ENCODE results near the gene LDLRAD3.
"Not testable (repeated sequence)": the region's sequence is repeated elsewhere in the genome, so short reads cannot be mapped to it uniquely, and the experiment has no call there.

Gene LDLRAD3

DNA sequence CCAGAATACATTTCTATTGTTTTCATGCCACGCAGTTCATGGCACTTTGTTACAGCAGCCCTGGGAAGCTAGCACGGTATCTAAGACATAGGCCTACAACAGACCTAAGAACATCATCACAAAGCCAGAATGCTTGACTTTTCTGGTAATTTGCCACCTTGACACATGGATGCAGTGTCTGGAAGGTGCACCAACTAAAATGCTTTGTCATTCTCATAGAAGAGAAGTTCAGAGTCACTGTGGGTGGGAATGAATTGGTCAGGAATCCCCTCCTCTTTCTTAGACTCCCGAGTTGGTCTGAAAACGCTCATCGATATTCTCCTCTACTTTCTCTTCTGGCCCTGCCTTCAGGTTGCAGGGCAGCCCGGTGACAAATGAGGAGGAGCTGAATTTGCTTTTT lies 223.9 kb downstream of the LDLRAD3 start:
- no peak for DNase-seq

- DNase-seq = no peak
Observed at GRCh38 chr11:36177836-36178235, 234.0 kb downstream of the LDLRAD3 start.

GRCh38 chr11:36186340-36187175 lies 242.7 kb downstream of the LDLRAD3 start:
- no peak for DNase-seq

- no peak for DNase-seq
Observed at GRCh38 chr11:36187622-36188021, 243.8 kb downstream of the LDLRAD3 start.

DNA sequence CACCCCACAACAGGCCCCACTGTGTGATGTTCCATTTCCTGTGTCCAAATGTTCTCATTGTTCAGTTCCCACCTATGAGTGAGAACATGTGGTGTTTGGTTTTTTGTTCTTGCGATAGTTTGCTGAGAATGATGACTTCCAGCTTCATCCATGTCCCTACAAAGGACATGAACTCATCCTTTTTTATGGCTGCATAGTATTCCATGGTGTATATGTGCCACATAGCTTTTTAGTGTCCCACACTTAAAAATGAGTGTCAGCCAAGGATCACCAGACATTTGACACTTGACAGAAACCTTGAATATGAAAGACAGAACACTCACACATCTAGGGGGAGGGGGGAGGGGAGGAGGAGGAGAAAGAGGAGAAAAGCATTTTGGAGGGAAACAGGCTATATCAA lies 245.9 kb downstream of the LDLRAD3 start:
- DNase-seq = not testable (repeated sequence)

DNA sequence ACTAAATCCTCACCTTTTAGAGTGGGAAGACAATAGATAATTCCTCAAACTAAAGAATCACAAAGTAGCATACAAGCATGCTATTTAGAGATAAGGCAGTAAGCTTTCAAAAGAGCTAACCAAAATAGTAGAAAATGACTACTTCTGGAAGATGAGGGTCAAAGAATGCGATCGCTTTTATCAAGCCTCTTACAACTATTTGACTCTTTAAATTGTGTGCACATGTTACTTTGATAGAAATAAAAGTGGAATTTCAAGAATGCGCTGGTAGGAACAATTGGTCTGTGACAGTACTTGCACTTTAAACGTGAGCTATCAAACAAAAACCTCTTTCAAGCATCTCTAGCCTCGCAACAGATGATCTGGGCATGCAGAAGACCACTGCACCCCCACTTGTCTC lies 248.1 kb downstream of the LDLRAD3 start:
- no peak for DNase-seq

- DNase-seq = no peak
Observed at GRCh38 chr11:36192425-36193289, 248.8 kb downstream of the LDLRAD3 start.

DNA sequence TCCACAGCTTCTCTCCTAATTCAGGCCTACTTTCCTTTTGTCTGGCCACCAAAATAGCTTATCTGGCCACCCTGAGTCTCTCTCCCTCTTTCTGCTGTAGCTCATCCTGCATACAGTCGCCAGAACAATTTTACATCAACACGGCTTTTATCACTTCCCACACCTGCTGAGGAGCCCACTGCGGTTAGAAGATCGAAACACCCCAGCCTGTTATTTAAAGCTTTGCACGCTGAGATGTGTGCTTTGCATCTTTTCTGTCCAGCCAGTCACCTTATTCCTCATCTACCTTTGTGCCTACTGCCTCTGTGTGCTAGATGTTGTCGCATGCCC lies 249.4 kb downstream of the LDLRAD3 start:
- peak; percentile 30 for DNase-seq

DNA sequence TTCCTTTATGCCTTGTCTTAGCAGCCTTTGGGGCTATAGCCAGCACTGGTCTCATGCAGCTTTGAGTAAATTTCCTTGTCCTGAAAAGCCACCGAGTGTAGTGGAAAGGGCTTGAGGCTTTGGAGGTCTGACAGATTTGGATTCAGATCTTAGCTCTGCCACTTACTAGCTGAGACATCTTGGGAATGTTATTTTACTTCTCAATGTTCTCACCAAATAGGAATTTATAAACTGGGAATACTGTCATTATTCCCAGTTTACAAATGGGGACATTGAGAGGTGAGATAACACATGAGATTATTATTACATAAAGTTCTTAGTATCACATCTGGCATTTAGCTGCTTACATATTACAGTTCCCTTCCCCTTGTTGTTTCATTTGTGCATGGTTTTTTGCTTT lies 249.9 kb downstream of the LDLRAD3 start:
- no peak for DNase-seq

- no peak for DNase-seq
Observed at GRCh38 chr11:36195496-36196354, 251.9 kb downstream of the LDLRAD3 start.

- no peak for DNase-seq
Observed at GRCh38 chr11:36196411-36196998, 252.6 kb downstream of the LDLRAD3 start.

GRCh38 chr11:36201411-36201810 lies 257.5 kb downstream of the LDLRAD3 start:
- no peak for DNase-seq

DNA sequence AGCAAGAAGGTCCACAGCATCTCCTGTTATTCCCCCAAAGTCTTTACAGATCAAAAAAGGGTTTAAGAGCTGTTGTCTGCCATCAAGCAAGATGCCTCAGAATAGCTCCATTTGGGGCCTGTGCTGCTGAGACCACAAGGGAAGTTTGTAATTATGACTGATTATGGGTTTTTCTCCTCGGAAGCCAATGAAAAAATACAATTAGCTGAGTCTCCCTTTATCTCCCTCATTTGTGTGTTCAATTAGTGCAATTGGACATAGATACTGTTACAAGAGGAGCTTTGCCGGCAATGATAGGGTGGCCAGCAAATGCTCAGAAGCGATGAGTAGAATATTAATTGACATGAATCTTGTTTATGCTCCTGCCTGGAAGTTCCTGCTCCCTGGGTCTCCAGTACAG lies 261.7 kb downstream of the LDLRAD3 start:
- no peak for DNase-seq

DNA sequence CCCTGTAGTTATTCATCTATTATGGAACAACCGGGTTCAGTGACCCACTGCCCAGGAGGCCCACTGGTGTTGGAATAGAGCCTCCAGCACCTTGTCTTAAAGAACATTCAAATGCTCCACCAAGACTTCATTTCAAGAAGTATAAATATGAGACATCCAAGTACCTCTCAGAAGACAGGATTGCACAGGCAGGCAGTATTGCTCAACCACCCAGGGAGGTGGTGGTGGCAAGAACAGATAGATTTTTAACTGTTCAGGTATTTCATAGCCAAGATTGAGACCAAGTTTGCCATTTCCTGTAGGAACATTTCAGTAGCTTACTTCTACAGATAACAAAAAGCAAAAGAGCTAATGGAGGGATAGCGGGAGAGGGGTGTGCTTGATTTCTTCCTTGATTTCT lies 266.7 kb downstream of the LDLRAD3 start:
- no peak for DNase-seq

DNA sequence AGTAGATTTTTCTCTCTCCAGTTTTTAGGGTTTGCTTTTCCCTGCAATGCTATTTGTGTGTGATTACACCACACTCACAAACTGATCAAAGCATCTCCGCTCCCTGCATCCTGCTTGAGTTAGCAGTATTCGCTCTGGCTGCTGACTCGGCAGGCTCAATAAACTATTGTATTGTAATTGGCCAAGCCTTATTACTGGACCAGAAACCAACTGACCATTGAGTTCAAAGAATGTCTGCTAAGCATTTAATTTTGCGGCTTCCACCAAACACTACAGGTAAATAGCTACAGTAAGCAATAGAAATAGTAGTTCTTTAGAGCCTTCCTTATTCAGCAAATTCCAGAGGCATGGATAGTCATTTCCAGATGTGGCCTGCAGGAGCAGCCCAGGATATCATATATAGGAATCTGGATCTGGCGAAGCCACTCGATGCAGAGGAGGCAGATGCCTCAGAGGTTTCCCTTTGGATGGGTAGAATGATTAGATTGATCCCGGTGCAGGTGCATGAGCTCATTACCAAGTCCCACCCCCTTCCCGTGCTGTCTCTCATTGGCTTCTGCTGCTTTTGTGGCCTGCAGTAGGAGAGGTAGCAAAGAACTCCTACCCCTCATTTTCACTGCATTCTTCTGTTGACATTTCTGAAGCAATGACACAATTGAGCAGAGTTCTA lies 268.0 kb downstream of the LDLRAD3 start:
- no peak for DNase-seq

- no peak for DNase-seq
Observed at GRCh38 chr11:36212564-36213392, 268.9 kb downstream of the LDLRAD3 start.

- no peak for DNase-seq
Observed at GRCh38 chr11:36213393-36213840, 269.6 kb downstream of the LDLRAD3 start.

DNA sequence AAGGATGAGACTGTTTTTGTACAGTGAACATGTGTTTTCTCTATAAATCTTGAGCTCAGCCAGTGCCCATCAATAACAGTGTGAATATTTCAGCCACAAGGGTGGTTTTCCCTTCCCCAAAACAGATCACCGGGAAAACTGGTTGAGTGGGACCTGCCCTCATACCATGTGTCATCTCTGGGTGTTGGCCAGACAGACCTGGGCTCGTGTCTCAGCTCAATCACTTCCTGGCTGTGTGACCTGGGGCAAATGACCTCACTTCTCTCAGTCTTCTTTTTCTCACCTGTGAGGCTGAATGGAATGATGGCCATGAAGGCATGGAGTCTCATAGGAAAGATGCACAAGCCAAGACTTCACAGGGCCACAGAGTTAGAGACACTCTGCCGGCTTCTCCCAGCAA lies 270.6 kb downstream of the LDLRAD3 start:
- DNase-seq = no peak

- no peak for DNase-seq
Observed at GRCh38 chr11:36214976-36215692, 271.3 kb downstream of the LDLRAD3 start.

GRCh38 chr11:36215693-36216060 lies 271.8 kb downstream of the LDLRAD3 start:
- DNase-seq = no peak

All from hematopoietic multipotent progenitor cell treated with erythropoietin and hydrocortisone succinate and interleukin-3 and kit ligand, for 8 days (in vitro differentiated cells).